Activated CD4-positive, alpha-beta T cell treated with anti-CD3 and anti-CD28 coated beads, Interleukin-2, Interleukin-4, amounts not matched to agents 100 ng/mL and 50 ng/mL, durations not matched to agents 16 hours and 8 hours (primary cell): ENCODE data around the gene MLEC.

Experiments used
- DNase-seq: peaks from one replicate; pipeline ENCODE4 v3.0.0-alpha.2; 2020; ENCODE audit warnings: low spot score

The MLEC gene, protein sequence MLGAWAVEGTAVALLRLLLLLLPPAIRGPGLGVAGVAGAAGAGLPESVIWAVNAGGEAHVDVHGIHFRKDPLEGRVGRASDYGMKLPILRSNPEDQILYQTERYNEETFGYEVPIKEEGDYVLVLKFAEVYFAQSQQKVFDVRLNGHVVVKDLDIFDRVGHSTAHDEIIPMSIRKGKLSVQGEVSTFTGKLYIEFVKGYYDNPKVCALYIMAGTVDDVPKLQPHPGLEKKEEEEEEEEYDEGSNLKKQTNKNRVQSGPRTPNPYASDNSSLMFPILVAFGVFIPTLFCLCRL

DNA sequence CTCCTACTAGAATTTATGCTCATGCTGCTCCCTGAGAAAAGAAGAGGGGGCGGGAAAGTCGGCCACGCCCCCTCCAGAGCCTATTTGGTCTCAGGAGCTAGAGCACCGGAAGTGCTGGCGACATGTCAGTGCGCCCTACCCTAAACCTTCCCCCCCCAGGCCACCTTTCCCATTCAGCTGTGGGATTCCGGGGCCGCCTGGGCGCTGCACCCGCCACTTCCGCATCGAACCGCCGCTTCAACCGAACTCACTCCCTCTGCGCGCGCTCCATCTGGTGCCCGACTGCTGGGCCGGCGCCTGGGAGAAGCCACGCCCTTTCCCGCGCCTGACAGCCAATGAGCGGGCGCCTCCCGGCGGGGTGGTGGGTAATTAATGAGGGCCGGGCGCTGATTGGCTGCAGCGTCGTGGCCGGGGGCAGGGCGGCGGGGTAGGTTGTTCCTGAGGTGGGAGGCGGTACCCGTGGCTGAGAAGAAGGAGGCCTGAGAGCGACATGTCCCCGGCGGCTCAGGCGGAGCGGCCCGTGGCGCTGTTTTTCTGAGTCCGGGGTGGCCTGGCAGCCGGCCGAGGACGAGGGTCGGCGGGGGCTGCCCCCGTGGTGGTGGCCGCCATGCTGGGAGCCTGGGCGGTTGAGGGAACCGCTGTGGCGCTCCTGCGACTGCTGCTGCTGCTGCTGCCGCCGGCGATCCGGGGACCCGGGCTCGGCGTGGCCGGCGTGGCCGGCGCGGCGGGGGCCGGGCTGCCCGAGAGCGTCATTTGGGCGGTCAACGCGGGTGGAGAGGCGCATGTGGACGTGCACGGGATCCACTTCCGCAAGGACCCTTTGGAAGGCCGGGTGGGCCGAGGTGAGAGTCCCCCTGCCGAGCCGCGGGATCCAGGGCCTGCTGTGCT, at the start of gene MLEC:
Gene MLEC (plus strand): TSS at position 460 of the 888 bp plus-strand sequence. CDS start 148 bp downstream, at position 608.
- peak; percentile 99 for DNase-seq

DNA sequence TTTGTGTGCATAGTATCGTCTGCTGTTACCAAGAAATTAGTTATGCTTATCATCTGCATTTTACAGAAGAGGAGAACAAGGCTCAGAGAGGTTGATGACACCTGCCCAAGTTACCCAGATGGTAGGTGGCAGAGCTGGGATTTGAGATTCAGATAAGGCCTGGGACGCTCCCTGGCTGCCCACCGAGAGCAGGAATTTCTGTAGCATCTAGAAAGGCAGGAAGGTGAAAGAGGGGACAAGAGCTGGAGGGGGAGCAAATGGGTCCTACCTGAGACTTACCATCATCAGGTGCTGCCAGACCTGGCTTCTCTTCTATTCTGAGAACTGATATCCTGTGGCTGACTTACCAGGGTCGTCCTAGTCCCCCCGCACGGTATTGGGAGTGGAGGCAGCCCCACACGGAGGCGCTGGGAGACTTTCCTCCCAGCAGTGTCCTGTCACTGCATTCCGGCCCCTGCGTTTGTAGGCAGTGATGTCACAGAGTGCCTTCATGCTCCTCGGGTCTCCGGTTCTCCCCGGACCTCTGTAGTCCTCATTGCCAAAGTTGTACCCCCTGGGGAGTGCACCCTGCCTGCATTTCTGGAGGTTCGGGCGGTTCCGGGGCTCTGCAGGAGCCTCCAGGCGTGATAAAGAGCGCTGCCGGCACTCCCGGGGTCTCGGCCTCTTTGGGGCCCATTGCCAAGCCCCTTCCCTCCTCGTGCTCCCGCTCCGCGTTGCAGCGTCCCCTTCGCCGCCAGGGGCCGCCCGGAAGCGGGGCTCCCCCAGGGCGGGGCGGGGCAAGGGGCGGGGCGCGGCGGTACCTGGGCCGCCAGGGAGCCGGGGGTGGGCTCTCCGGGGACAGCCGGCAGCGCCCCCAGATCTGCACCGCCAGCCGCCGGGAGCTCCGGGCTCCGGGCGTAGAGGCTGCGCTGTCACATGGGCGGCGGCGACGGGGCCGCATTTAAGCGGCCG, 46.9 kb upstream of the MLEC start, which contains the start of gene CABP1:
Gene CABP1 (plus strand): TSS at position 856 of the 951 bp plus-strand sequence. CDS start 60 bp downstream, at position 916.
- DNase-seq, result peak; percentile 41

DNA sequence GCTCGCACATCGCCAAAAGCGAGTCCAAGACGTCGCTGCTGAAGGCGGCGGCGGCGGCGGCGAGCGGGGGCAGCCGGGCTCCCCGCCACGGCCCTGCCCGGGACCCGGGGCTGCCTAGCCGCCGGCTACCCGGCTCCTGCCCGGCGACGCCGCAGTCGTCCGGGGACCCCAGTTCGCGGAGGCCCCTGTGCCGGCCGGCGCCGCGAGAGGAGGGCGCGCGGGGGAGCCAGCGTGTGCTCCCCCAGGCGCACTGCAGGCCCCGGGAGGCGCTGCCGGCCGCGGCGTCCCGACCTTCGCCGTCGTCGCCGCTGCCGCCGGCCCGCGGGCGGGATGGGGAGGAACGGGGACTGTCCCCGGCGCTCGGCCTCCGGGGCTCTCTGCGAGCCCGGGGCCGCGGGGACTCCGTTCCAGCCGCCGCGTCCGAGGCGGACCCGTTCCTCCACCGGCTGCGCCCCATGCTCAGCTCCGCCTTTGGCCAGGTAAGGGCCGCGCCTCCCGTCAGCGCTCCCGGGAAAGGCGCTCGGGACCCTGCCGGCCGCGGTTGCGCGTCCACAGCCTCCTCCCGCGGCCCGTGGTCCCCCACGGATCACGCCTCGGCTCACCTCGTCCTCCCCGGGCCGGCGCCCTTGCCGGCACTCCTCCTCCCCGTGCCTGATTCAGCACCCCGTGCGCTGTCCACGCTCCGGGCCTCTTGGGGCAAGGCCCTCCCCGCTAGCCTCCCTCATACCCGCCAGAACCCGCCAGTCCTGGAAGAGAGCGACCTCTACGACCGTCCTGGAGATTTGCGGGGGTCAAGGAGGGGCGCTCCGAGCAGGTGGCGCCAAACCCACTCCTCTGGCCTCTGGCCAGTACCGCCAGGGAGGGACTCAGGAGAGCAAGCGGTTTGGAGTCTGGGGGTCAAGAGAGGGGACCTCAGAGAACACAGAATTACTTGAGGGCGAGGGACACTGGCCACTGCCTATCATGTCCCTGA, 45.8 kb upstream of the MLEC start:
- DNase-seq, result peak; percentile 31

DNA sequence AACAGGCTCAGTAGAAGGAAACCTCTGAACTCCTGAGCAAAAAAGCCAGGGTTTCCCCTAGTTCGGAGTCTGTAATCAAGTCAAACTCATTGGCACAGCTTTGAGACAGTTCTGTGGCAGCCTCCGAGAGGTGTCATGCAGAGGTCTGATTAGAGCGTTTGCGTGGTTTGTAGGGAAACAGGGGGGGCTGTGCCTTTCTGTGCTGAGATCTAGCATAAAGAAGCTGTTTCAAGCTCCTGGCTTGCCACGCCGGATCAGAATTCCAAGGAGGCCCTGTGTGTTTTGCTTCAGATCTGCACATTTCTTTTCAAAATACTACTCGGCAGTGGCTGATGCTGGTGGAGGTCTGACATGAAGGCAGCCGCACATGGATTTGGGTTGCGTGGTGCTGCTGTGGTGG, 44.8 kb upstream of the MLEC start:
- no peak for DNase-seq

DNA sequence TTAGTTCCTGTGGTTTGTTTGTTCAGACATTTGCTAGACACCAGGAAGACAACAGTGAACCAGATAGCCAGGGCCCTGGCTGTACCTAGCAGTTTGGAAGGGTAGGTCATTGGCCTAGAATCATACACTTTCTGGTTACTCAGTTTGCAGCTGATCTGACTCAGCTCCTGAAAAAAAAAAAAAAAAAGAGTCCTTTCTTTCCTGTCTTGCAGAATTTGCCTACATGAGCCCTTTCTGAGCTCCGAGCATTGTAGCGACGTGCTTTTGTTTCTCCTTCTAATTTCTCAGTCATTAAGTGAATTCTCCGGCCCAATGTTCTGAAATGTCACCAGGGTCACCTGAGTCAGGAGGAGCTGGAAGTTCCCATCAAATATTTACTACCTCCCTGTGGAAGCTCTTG, 44.1 kb upstream of the MLEC start:
- DNase-seq, result no peak

DNA sequence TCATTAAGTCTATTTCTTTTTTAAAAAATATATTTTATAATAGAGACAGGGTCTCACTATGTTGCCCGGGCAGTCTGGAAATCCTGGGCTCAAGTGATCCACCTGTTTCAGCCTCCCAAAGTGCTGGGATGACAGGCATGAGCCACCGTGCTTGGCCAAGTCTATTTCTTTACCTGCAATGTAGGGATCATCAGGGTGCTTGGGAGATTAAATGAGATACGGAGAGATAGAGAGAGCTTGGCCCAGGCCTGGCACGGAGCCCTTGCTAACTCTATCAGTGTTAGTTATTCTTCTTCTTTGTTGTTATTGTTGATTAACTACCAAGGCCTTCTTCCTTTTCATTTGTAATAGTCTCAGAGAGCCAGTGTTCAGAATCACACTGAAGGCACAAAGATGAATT, 43.4 kb upstream of the MLEC start:
- DNase-seq, result no peak

DNA sequence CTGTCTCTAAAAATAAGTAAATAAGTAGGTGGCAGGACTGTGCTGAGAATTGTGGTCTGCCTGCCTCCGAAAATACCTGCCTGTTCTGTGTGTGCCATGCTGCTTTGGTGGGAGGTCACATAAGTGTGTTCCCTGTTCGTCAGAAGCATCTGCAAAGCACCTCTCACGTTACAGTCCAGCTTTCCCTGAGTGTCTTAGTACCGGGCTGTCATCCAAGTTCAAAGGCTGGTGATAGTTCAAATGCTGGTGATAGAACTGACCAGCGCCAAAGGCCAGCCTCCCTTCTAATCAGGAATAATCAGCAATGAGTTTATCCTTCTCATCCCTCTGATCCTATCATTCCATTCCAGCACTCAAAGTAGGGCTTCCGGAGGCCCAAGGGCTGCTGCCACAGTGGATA, 40.9 kb upstream of the MLEC start:
- DNase-seq, result no peak

DNA sequence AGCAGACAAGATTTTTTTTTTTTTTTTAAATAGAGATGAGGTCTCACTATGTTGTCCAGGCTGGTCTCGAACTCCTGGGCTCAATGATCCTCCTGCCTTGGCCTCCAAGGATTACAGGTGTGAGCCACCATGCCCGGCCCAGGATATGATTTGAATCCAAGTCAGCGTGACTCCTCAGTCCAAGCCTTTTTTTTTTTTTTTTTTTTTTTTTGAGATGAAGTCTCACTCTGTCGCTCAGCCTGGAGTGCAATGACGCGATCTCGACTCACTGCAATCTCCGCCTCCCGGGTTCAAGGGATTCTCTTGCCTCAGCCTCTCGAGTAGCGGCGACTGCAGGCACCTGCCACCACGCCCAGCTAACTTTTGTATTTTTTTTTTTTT, 39.6 kb upstream of the MLEC start:
- DNase-seq, result no peak

DNA sequence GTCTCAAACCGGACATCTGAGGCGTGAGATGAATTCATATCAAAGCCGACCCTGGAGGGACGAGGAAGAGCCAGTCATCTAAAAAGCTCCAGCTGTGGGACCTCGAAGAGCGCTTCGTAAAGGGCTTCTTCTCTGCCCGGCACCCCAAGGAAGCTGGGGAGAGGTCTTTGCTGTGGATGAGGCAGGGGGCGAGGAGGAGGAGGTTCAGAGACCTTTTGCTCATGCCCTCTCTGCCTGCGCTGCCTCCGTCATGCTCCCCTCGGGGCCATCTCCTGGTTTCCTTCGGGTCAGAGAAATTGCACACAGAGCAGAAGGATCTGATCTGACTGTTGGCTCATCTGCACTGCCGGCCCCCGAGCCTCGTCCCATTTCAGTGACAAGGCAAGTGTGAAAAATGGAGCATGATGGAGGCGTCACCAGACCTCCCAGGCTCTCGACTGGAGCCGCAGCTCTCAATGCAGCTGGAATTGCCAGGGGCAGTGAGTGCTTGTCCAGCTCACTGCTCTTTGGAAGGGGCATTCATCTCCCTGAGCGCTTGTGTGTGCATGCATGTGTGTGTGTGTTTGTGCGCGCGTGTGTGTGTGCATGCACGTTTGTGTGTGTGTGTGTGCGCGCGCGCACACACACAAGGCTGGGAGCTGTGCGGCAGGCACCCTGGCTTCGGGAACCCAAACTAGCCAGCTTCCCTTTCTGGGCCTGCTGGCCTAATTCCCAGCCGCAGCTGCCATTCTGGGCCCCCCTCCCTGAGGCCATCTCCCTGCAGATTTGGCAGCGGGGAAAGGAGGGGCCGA, 37.3 kb upstream of the MLEC start:
- DNase-seq, result no peak

DNA sequence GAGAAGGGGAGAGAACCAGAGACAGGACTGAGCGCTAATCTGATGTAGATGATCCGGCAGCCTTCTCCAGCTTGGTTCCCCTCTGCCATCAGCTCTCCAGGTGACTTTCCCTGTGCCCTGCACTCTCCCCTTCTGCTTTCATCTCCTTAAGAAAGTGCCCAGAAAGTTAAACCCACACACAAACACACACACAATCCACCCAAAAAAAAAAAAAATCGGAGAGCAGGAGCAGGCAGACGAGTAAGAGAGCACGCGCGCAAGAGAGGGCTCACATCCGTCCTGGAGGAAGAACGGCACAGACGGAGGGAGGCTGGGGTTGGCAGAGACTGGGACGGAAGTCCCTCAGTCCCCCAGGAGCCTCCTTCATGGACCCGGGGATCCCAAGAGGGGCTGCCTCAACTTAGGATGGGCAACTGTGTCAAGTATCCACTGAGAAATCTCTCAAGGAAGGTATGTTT, 36.7 kb upstream of the MLEC start:
- no peak for DNase-seq

DNA sequence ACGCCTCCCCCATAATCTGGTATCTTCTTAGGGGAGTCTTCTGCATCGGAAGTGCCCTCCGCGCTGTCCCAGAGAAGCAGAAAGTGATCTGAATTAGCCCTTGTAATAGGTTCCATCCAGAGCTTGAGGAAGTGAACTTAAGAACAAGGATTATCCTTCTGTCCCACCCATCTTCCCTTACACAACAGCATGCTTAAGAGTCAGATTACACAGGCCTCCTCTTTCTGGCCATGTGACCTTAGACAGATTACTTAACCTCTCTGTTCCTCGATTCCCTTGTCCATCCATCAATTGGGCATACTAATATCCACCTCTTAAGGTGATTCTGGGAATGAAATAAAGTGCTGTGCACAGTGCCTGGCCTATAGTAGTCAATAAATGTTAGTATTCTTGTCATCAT, 35.1 kb upstream of the MLEC start:
- DNase-seq, result no peak

DNA sequence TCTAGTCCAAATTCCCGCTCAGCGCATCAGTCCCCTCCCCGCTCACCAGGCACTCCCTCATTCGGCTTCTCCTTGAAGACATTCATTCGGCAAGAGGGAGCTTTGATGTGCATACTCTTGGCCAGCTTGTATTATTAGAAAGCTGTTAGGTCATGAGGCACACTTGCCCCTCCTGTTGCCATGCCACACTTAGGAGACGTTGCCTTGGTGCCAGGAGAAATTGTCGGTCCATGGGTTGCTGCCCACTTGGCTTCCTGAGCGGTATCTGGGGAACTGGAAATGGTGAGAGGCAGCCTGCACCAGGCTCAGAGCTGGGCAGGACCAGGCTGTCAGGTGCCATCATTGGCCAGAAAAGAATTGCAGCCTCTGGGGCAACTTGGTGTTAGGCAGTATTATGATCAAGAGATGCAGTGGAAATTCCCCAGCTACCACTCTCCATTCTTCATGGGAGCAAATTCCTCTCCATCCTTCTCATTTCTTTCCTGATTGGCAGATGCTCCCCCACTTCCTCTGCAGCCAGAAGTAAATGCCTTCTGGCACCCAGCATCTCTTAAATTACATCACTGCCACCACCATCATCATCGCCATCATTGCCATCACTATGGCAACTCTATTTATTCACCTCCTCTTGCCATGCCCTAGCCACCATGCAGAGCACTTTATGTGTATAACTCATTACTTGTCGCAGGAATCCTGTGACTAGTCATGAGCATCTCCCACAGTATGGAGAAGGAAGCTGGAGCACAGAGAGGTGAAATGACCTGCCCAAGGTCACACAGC, 34.1 kb upstream of the MLEC start:
- DNase-seq, result no peak

DNA sequence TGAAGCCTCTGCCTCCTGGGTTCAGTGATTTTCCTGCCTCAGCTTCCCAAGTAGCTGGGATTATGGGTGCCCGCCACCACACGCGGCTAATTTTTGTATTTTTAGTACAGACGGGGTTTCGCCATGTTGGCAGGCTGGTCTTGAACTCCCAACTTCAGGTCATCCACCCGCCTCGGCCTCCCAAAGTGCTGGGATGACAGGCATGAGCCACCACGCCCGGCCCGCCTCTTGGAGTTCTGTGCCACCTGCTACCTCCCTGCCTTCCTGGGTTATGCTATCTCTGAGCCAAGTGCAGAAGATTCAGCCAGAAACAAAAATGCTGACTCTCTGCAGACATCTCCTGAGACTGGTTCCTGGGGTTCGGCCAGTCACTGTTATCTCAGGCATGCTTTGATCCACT, 33.3 kb upstream of the MLEC start:
- no peak for DNase-seq

DNA sequence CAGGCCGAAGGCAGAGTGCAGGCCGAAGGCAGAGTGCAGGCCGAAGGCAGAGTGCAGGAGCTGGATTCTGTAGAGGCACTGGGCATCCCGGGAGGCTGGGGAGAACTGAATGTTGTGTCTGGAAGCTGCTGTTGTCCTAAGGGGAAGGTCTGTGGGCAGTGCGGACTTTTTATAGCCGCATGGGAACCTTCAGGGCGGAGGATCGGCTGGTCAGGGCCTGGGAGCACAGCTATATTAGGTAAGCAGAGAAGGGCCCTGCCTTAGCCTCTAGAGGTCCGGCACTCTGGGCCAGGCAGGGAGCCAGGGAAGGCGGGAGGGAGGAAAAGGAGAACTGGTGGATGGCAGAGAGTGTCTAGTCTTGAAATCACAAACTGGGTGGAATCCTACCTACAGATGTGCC, 32.3 kb upstream of the MLEC start:
- DNase-seq, result no peak

DNA sequence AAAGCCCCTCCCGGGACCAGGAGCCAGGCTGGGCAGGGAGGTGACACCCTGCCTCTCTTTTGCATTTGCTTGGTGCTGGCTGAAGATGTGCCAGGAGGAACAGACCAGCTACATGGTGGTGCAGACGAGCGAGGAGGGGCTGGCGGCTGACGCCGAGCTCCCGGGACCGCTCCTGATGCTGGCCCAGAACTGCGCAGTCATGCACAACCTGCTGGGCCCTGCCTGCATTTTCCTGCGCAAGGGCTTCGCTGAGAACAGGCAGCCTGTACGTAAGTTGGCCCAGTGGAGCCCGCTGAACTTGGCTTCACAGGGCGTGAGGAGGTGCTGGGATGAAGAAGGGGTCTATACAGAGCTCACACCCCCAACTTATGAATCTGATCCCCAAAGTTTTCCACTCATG, 30.9 kb upstream of the MLEC start:
- no peak for DNase-seq

DNA sequence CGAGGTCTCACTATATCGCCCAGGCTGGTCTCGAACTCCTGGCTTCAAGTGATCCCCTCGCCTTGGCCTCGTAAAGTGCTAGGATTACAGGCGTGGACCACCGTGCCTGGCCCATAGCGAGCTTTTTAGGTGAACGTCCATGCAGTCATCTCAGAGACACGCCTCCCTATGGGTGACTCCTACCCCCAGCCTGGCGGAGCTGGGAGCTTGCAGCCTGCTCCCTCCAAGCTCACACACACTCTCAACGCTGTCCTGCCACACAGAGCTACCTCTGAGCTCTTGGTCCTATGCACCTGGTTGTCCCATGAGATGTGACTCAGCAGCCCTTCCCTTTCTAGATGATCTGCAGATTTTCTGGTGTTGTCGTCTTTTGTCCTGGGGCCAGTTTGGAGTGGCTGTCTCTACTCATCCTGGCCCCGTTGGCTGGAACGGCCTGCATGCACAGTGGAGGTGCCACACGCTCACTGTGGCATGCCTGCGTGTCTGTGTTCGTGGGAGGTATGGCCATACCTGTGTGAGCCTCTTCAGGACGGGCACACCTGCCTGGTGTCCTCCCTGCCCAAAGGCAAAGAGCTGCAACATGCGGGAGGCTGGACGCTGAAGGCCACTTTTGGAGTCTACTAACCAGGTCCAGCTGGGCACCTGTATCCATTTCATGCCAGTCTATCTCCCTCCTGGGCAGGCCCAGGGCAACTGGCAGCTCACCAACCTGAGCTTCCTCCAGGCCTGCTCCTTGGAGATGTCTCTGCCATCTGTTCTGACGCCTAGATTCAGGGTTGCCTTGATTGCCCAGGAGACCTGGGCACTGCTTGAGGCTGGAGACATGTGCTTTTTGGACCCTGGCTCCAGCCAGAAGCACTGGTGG, 28.4 kb upstream of the MLEC start:
- DNase-seq, result no peak

DNA sequence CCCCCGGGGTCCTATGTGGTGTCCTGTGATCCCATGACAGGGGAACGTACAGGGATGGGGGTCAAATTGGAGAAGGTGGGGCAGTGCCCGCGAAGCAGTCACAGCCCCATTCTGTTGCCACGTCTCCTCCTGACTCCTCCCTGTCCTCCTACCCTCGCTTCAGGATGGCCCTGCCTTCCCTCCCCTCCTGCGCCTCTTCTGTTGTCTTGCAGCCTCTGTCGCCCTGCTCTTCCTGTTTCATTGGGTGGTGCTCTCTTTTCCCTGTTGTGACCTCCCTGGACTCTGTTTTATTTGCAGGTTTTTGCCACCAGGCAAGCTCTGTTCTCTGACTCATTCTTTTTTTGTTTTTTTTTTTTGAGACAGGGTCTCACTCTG, 27.8 kb upstream of the MLEC start:
- no peak for DNase-seq

DNA sequence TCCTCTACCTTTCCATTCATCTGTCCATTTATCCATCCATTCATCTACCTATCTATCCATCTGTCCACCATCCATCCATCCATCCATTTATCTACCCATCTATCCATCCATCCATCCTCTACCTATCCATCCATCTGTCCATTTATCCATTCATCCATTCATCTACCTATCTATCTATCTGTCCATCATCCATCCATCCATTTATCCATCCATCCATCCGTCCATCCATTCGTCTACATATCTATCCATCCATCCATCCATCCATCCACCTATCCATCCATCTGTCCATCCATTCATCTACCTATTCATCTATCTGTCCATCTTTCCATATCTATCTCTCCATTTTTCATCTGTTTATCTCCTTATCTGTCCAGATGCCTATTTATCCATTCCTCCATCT, 25.5 kb upstream of the MLEC start:
- no peak for DNase-seq
